Right lobe of liver (tissue), 4 donors: ENCODE measurements around the gene FAIM2.

Source experiments
- POLR2A ChIP-seq: fragments of 450-650 bp; IDR thresholded peaks from one replicate; pipeline ENCODE4 v1.6.1; 2017; ENCODE audit warnings: antibody characterized with exemption, mild to moderate bottlenecking
- TF ChIP-seq, protein P1 (sequence below), 4 donors: fragments of 200-600 bp in 3 of 4; fragments of 450-650 bp in 1 of 4; IDR thresholded peaks; one replicate each; pipeline versions ENCODE4 v1.5.1 to v1.8.0; 2016 to 2022; ENCODE audit warnings: antibody characterized with exemption in 4 of 4, mild to moderate bottlenecking in 2 of 4
- donor health status: DM: no; HTN: no; CAD: no.
- donor health status: DM: no; HTN: no; CAD: no.
- donor health status: DM: no; HTN: yes; CAD: no.

DNA sequence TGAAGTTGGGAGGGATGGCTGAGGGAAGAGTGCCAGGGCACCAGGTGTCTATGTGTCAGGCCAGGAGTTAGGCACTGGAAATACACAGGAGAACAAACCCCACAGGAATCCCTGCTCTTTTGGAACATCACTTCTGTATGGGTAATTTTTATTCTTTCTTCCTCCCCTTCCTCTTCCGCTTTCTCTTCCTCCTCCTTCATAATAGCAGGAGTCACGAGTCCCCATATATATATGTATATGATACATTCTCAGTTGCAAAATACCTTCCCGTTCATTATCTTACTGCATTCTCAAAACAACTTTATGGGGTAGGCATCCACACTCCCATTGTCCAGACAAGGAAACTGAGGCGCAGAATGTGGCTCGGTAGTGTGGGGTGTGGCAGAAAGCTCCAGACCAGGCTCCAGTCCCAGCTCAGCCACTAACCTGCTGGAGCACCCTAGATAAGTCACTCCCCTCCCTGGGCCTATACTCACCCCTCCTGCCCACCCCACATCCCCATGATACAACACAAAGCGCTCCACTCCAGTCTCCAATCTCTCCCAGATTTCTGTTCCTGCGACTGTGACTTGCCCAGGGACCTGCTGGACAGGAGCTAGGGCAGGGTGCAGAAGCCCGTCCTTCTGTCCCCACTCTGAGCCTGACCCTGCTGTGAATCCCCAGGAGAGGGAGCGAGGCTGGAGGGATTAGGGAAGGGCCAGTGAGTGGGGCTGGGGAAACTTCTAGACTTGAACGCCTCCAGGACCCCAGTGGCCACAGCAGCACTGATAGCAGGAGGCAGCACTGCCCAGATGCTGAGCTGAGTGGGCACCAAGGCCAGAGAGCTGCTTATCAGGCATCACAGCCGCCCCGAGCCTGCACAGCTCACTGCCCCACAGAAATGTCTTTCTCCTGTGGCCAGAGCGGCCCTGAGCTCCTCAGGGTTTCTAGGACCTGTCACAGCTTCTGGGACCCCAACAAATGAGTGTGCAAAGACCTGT, 45.5 kb upstream of the FAIM2 start:
- TF ChIP-seq, protein P1, sequence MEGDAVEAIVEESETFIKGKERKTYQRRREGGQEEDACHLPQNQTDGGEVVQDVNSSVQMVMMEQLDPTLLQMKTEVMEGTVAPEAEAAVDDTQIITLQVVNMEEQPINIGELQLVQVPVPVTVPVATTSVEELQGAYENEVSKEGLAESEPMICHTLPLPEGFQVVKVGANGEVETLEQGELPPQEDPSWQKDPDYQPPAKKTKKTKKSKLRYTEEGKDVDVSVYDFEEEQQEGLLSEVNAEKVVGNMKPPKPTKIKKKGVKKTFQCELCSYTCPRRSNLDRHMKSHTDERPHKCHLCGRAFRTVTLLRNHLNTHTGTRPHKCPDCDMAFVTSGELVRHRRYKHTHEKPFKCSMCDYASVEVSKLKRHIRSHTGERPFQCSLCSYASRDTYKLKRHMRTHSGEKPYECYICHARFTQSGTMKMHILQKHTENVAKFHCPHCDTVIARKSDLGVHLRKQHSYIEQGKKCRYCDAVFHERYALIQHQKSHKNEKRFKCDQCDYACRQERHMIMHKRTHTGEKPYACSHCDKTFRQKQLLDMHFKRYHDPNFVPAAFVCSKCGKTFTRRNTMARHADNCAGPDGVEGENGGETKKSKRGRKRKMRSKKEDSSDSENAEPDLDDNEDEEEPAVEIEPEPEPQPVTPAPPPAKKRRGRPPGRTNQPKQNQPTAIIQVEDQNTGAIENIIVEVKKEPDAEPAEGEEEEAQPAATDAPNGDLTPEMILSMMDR (IDR thresholded peaks at IDR 0.05) = no peak
- no peak for TF ChIP-seq POLR2A
